ENCODE measurements around the gene CDH4.

DNA sequence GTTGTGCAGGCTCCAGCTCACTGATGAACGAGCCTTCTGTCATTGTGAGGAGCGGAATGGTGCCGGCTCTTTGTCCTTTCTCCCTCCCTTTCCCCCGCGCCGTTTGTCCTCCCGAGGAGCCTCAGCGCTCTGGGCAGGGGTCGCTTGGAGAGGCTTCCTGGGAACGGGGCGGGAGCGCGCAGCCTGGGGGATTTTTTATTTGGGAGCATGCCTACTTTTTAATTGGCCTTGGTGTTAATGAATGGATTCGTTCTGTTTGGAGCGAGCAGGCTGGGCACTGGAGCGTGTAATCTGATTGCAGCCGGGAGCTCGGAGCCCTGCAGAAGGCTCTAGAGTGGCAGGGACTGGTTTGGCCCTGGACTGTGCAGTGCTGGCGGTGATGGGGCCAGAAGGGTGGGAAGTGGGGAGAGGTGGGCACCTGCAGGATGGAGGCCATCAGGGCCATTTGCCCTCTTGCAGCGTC, 118.8 kb downstream of the CDH4 start:
- TF ChIP-seq, protein P1, sequence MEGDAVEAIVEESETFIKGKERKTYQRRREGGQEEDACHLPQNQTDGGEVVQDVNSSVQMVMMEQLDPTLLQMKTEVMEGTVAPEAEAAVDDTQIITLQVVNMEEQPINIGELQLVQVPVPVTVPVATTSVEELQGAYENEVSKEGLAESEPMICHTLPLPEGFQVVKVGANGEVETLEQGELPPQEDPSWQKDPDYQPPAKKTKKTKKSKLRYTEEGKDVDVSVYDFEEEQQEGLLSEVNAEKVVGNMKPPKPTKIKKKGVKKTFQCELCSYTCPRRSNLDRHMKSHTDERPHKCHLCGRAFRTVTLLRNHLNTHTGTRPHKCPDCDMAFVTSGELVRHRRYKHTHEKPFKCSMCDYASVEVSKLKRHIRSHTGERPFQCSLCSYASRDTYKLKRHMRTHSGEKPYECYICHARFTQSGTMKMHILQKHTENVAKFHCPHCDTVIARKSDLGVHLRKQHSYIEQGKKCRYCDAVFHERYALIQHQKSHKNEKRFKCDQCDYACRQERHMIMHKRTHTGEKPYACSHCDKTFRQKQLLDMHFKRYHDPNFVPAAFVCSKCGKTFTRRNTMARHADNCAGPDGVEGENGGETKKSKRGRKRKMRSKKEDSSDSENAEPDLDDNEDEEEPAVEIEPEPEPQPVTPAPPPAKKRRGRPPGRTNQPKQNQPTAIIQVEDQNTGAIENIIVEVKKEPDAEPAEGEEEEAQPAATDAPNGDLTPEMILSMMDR (IDR thresholded peaks at IDR 0.05) = no peak
- no peak for TF ChIP-seq POLR2A (IDR thresholded peaks at IDR 0.05)
- no peak for TF ChIP-seq POLR2AphosphoS5 (IDR thresholded peaks at IDR 0.05)

All from sigmoid colon (tissue), 4 donors.